ENCODE results near the gene SON.

Gene SON

GRCh38 chr21:33587792-33588484 lies 45.1 kb downstream of the SON start (continued):
- TF ChIP-seq ZNF362 (tag by site-specific recombination; IDR thresholded peaks at IDR 0.05) (no peak), HOXA7 (CRISPR knock-in tag; IDR thresholded peaks at IDR 0.05; ENCODE audit: borderline replicate concordance) (no peak), ZNF529 (tag by site-specific recombination; IDR thresholded peaks at IDR 0.05; ENCODE audit: insufficient replicate concordance) (no peak), PRDM1 (tag by site-specific recombination; IDR thresholded peaks at IDR 0.05) (no peak), ZNF248 (tag by site-specific recombination; IDR thresholded peaks at IDR 0.05) (no peak), IKZF3 (tag by site-specific recombination; IDR thresholded peaks at IDR 0.05) (peak; percentile 24), ZNF555 (tag by site-specific recombination; conservative IDR thresholded peaks at IDR 0.05) (no peak), ZNF16 (tag by site-specific recombination; IDR thresholded peaks at IDR 0.05; ENCODE audit: low read depth) (no peak), PRDM4 (tag by site-specific recombination; IDR thresholded peaks at IDR 0.05) (no peak), ZSCAN18 (tag by site-specific recombination; IDR thresholded peaks at IDR 0.05) (no peak), KLF17 (tag by site-specific recombination; IDR thresholded peaks at IDR 0.05) (no peak), SALL2 (tag by site-specific recombination; IDR thresholded peaks at IDR 0.05; ENCODE audit: borderline replicate concordance) (no peak), ZBTB7A (tag by site-specific recombination; IDR thresholded peaks at IDR 0.05; ENCODE audit: low read depth) (no peak), ZNF341 (tag by site-specific recombination; IDR thresholded peaks at IDR 0.05; ENCODE audit: low read depth) (peak; percentile 94), ZNF133 (tag by site-specific recombination; IDR thresholded peaks at IDR 0.05) (no peak), MYNN (tag by site-specific recombination; IDR thresholded peaks at IDR 0.05; ENCODE audit: borderline replicate concordance) (no peak), ZNF404 (tag by site-specific recombination; IDR thresholded peaks at IDR 0.05) (no peak), WT1 (tag by site-specific recombination; IDR thresholded peaks at IDR 0.05) (no peak), ZNF324 (tag by site-specific recombination; IDR thresholded peaks at IDR 0.05) (0 out of 2 replicates have a peak, but pooled peaks have one; percentile 54), ZNF274 (IDR thresholded peaks at IDR 0.05; ENCODE audit: low read length) (no peak), ZNF274 (tag by site-specific recombination; IDR thresholded peaks at IDR 0.05; ENCODE audit: borderline replicate concordance) (no peak), ZNF350 (tag by site-specific recombination; IDR thresholded peaks at IDR 0.05) (no peak), KLF1 (tag by site-specific recombination; IDR thresholded peaks at IDR 0.05) (no peak), GFI1B (tag by site-specific recombination; IDR thresholded peaks at IDR 0.05) (no peak)
- TF ChIP-seq, protein P1, sequence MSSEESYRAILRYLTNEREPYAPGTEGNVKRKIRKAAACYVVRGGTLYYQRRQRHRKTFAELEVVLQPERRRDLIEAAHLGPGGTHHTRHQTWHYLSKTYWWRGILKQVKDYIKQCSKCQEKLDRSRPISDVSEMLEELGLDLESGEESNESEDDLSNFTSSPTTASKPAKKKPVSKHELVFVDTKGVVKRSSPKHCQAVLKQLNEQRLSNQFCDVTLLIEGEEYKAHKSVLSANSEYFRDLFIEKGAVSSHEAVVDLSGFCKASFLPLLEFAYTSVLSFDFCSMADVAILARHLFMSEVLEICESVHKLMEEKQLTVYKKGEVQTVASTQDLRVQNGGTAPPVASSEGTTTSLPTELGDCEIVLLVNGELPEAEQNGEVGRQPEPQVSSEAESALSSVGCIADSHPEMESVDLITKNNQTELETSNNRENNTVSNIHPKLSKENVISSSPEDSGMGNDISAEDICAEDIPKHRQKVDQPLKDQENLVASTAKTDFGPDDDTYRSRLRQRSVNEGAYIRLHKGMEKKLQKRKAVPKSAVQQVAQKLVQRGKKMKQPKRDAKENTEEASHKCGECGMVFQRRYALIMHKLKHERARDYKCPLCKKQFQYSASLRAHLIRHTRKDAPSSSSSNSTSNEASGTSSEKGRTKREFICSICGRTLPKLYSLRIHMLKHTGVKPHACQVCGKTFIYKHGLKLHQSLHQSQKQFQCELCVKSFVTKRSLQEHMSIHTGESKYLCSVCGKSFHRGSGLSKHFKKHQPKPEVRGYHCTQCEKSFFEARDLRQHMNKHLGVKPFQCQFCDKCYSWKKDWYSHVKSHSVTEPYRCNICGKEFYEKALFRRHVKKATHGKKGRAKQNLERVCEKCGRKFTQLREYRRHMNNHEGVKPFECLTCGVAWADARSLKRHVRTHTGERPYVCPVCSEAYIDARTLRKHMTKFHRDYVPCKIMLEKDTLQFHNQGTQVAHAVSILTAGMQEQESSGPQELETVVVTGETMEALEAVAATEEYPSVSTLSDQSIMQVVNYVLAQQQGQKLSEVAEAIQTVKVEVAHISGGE (tag by site-specific recombination; conservative IDR thresholded peaks at IDR 0.05; ENCODE audit: low read depth): 0 out of 2 replicates have a peak, but pooled peaks have one; percentile 27
- TF ChIP-seq, protein P2, sequence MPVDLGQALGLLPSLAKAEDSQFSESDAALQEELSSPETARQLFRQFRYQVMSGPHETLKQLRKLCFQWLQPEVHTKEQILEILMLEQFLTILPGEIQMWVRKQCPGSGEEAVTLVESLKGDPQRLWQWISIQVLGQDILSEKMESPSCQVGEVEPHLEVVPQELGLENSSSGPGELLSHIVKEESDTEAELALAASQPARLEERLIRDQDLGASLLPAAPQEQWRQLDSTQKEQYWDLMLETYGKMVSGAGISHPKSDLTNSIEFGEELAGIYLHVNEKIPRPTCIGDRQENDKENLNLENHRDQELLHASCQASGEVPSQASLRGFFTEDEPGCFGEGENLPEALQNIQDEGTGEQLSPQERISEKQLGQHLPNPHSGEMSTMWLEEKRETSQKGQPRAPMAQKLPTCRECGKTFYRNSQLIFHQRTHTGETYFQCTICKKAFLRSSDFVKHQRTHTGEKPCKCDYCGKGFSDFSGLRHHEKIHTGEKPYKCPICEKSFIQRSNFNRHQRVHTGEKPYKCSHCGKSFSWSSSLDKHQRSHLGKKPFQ (tag by site-specific recombination; IDR thresholded peaks at IDR 0.05): no peak

Data from HEK293 (cell line).